Measurements from ENCODE around the gene KCND3. TPM values are rescaled to one million over a fixed set of nuclear protein-coding genes. Genes with fewer than 3 reads are reported as not detected.

KCND3 gene
- total RNA-seq, 1 experiment from 2014 or later, result 0.10 TPM

Other genes with a start within 250 kb of the KCND3 start
- gene DDX20, start 233.8 kb downstream of the KCND3 start, total RNA-seq (2014; rRNA removed; shearing (Covaris generic); ENCODE audit: low replicate concordance), result 22.4 and 31.0 TPM in 2 replicates